ENCODE results near the gene RAB22A.

Gene RAB22A

GRCh38 chr20:58267389-58268215 is 41.9 kb upstream of the RAB22A start:
- Histone ChIP-seq H3K9ac (no peak overlapping the region), H3K4me2 (no peak overlapping the region), H3K27ac (no peak overlapping the region), H2AFZ (ENCODE audit: low read depth) (no peak overlapping the region), H3K36me3 (ENCODE audit: insufficient read depth) (no peaks in the 10 kb centered on the region), H4K20me1 (ENCODE audit: insufficient read depth) (no peaks in the 10 kb centered on the region), H3K27me3 (ENCODE audit: insufficient read depth, low read depth) (no peaks in the 10 kb centered on the region), H3K4me1 (ENCODE audit: low read depth, poor library complexity, severe bottlenecking) (no peaks in the 10 kb centered on the region), H3K4me3 (IDR thresholded peaks at IDR 0.05; ENCODE audit: insufficient read depth, low read depth, low read length) (no peak overlapping the region), H3K79me2 (ENCODE audit: insufficient read depth, low read depth) (no peaks in the 10 kb centered on the region)
- TF ChIP-seq, protein P1, sequence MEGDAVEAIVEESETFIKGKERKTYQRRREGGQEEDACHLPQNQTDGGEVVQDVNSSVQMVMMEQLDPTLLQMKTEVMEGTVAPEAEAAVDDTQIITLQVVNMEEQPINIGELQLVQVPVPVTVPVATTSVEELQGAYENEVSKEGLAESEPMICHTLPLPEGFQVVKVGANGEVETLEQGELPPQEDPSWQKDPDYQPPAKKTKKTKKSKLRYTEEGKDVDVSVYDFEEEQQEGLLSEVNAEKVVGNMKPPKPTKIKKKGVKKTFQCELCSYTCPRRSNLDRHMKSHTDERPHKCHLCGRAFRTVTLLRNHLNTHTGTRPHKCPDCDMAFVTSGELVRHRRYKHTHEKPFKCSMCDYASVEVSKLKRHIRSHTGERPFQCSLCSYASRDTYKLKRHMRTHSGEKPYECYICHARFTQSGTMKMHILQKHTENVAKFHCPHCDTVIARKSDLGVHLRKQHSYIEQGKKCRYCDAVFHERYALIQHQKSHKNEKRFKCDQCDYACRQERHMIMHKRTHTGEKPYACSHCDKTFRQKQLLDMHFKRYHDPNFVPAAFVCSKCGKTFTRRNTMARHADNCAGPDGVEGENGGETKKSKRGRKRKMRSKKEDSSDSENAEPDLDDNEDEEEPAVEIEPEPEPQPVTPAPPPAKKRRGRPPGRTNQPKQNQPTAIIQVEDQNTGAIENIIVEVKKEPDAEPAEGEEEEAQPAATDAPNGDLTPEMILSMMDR (conservative IDR thresholded peaks at IDR 0.05; ENCODE audit: low read depth, low read length) = no peak

DNA sequence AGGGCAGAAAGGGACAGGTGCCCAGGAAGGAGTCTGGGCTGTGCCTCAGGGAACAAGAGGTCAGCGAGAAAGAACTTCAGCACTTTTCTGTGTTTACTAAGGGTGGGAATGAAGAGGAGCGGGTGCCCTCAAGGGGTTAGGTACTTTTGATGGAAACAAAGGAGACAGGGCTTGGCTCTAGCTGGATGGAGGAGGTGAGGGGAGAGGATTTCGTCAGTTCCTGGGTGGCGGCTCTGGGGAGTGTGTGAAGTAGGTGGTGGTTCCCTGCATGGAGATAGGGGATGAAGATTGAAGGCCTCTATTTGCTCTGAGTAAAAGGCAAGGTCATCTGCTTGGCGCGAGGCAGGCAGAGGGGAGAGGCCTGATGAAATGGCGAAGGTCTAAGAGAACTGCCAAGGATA is 41.1 kb upstream of the RAB22A start:
- Histone ChIP-seq H3K27me3 (ENCODE audit: insufficient read depth, low read depth) (no peaks in the 10 kb centered on the region), H3K4me3 (IDR thresholded peaks at IDR 0.05; ENCODE audit: insufficient read depth, low read depth, low read length) (no peak overlapping the region), H3K4me1 (ENCODE audit: low read depth, poor library complexity, severe bottlenecking) (no peaks in the 10 kb centered on the region), H2AFZ (ENCODE audit: low read depth) (no peak overlapping the region), H3K79me2 (ENCODE audit: insufficient read depth, low read depth) (no peaks in the 10 kb centered on the region), H3K4me2 (no peak overlapping the region), H3K36me3 (ENCODE audit: insufficient read depth) (no peaks in the 10 kb centered on the region), H3K9ac (no peak overlapping the region), H4K20me1 (ENCODE audit: insufficient read depth) (no peaks in the 10 kb centered on the region), H3K27ac (no peak overlapping the region)
- TF ChIP-seq, protein P1 (conservative IDR thresholded peaks at IDR 0.05; ENCODE audit: low read depth, low read length) = no peak

- TF ChIP-seq, protein P1 (conservative IDR thresholded peaks at IDR 0.05; ENCODE audit: low read depth, low read length) = no peak
Measured at GRCh38 chr20:58268936-58269619, 40.4 kb upstream of the RAB22A start.

DNA sequence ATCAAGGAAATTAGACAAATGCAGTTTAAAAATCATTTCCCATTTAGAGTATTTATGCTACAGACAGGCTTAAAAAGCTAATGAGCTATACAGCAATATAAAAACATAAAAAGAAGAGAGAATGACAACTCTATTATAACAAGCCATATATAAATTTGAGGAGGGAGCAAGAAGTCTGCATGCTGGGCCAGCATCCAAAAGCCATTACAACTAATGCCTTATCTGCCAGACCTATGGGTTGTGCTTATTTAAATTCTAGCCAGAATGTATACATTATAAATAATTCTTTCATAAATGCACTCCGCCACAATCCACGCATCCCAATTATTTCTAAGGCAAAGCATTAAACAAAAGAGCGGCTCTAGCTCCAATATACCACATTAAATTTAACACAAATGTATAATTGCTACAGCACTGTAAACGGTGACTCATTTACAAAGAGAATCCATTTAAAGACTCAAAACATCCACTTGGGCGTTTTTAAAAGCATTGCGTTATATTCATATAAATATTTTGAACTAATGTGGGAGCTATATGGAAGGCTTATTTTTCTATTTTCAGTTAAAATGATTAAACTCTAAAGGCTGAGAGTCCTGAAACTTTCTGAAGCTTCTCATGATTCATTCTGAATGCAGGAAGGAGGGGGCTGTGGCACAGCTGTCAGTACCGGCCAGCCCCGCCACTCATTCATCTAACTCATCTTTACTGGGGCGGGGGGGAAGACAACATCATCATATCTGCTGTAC is 37.7 kb upstream of the RAB22A start:
- H3K4me3 ChIP-seq (IDR thresholded peaks at IDR 0.05; ENCODE audit: insufficient read depth, low read depth, low read length) = no peak overlapping the region
- H3K9ac ChIP-seq = no peak overlapping the region
- no peaks in the 10 kb centered on the region for H3K27me3 ChIP-seq (ENCODE audit: insufficient read depth, low read depth)
- H3K27ac ChIP-seq = no peak overlapping the region
- H2AFZ ChIP-seq (ENCODE audit: low read depth) = no peak overlapping the region
- H3K4me1 ChIP-seq (ENCODE audit: low read depth, poor library complexity, severe bottlenecking) = no peaks in the 10 kb centered on the region
- H4K20me1 ChIP-seq (ENCODE audit: insufficient read depth) = no peaks in the 10 kb centered on the region
- H3K79me2 ChIP-seq (ENCODE audit: insufficient read depth, low read depth) = peaks cover 8% of the 10 kb centered on the region; the same call in 1 of the 2 replicates
- H3K4me2 ChIP-seq = no peak overlapping the region
- TF ChIP-seq, protein P1 (conservative IDR thresholded peaks at IDR 0.05; ENCODE audit: low read depth, low read length) = no peak
- no peaks in the 10 kb centered on the region for H3K36me3 ChIP-seq (ENCODE audit: insufficient read depth)

More at GRCh38 chr20:58268936-58269619, 40.4 kb upstream of the RAB22A start:
- Histone ChIP-seq H3K27ac (no peak overlapping the region), H3K4me3 (IDR thresholded peaks at IDR 0.05; ENCODE audit: insufficient read depth, low read depth, low read length) (no peak overlapping the region), H3K27me3 (ENCODE audit: insufficient read depth, low read depth) (no peaks in the 10 kb centered on the region), H3K79me2 (ENCODE audit: insufficient read depth, low read depth) (no peaks in the 10 kb centered on the region), H3K4me1 (ENCODE audit: low read depth, poor library complexity, severe bottlenecking) (no peaks in the 10 kb centered on the region), H4K20me1 (ENCODE audit: insufficient read depth) (no peaks in the 10 kb centered on the region), H2AFZ (ENCODE audit: low read depth) (no peak overlapping the region), H3K9ac (no peak overlapping the region), H3K36me3 (ENCODE audit: insufficient read depth) (no peaks in the 10 kb centered on the region), H3K4me2 (no peak overlapping the region)

Data from KMS-11 (cell line).